Measurements from ENCODE around the gene PDE5A. TPM values are rescaled to one million over a fixed set of nuclear protein-coding genes. Genes with fewer than 3 reads are reported as not detected.
"Not testable (repeated sequence)": the region's sequence is repeated elsewhere in the genome, so short reads cannot be mapped to it uniquely, and the experiment has no call there.

PDE5A gene
- polyA plus RNA-seq, 2 donors: 1.8 to 4.3 TPM

DNA sequence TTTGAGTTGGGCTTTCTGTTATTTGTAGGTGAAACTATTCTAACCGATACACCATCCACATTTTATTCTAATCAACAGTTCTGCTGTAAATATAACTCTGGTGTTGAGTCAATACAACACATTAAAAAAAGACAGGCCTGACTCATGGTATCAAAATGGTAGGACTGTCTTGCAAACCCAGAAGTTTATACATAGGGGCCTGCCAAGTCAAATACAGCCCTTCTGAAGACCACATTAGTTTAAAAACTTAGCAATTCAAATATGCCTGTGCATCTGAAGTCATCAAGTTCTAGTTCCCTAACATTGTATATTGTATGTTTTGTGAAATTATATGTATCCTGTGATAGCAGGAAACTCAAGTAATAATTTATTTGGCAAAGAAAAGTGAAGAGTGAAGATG is 24.4 kb upstream of the PDE5A start:
- H3K4me3 ChIP-seq (ENCODE audit: low read depth in 1 of 2, low read length in 2 of 2): no peak overlapping the region
- 77 to 91% methylated on average over 1 of the region's 1 CpG for WGBS, 2 donors
- H3K36me3 ChIP-seq (ENCODE audit: control insufficient read depth in 2 of 2, insufficient read depth in 2 of 2, low read length in 1 of 2): no peaks in the 10 kb centered on the region
- no peaks in the 10 kb centered on the region for H3K27me3 ChIP-seq (ENCODE audit: control insufficient read depth in 1 of 2, insufficient read depth in 2 of 2, low read length in 2 of 2)
- no peaks in the 10 kb centered on the region for H3K4me1 ChIP-seq (ENCODE audit: control insufficient read depth in 2 of 2, insufficient read depth in 2 of 2, low read length in 1 of 2)
- H3K27ac ChIP-seq (ENCODE audit: low read depth in 2 of 2, low read length in 1 of 2): no peak overlapping the region
- no peaks in the 10 kb centered on the region for H3K9me3 ChIP-seq (ENCODE audit: control insufficient read depth in 2 of 2, insufficient read depth in 1 of 2, low read depth in 1 of 2, low read length in 1 of 2)

GRCh38 chr4:119648398-119648797 is 19.8 kb upstream of the PDE5A start:
- 65 to 71% methylated on average over 2 of the region's 2 CpGs for WGBS, 2 donors

GRCh38 chr4:119647558-119647957 is 19.0 kb upstream of the PDE5A start:
- no peaks in the 10 kb centered on the region for H3K9me3 ChIP-seq (ENCODE audit: control insufficient read depth in 2 of 2, insufficient read depth in 1 of 2, low read depth in 1 of 2, low read length in 1 of 2)
- WGBS, 2 donors: 74 to 77% methylated on average over 3 of the region's 3 CpGs
- no peaks in the 10 kb centered on the region for H3K27me3 ChIP-seq (ENCODE audit: control insufficient read depth in 1 of 2, insufficient read depth in 2 of 2, low read length in 2 of 2)
- H3K4me1 ChIP-seq (ENCODE audit: control insufficient read depth in 2 of 2, insufficient read depth in 2 of 2, low read length in 1 of 2): no peaks in the 10 kb centered on the region
- no peaks in the 10 kb centered on the region for H3K36me3 ChIP-seq (ENCODE audit: control insufficient read depth in 2 of 2, insufficient read depth in 2 of 2, low read length in 1 of 2)
- no peak overlapping the region for H3K4me3 ChIP-seq (ENCODE audit: low read depth in 1 of 2, low read length in 2 of 2)
- no peak overlapping the region for H3K27ac ChIP-seq (ENCODE audit: low read depth in 2 of 2, low read length in 1 of 2)

More at GRCh38 chr4:119648398-119648797, 19.8 kb upstream of the PDE5A start:
- H3K36me3 ChIP-seq (ENCODE audit: control insufficient read depth in 2 of 2, insufficient read depth in 2 of 2, low read length in 1 of 2): no peaks in the 10 kb centered on the region
- no peaks in the 10 kb centered on the region for H3K9me3 ChIP-seq (ENCODE audit: control insufficient read depth in 2 of 2, insufficient read depth in 1 of 2, low read depth in 1 of 2, low read length in 1 of 2)
- no peaks in the 10 kb centered on the region for H3K27me3 ChIP-seq (ENCODE audit: control insufficient read depth in 1 of 2, insufficient read depth in 2 of 2, low read length in 2 of 2)
- no peaks in the 10 kb centered on the region for H3K4me1 ChIP-seq (ENCODE audit: control insufficient read depth in 2 of 2, insufficient read depth in 2 of 2, low read length in 1 of 2)
- H3K27ac ChIP-seq (ENCODE audit: low read depth in 2 of 2, low read length in 1 of 2): no peak overlapping the region
- H3K4me3 ChIP-seq (ENCODE audit: low read depth in 1 of 2, low read length in 2 of 2): no peak overlapping the region

GRCh38 chr4:119646347-119647071 is 17.9 kb upstream of the PDE5A start:
- Histone ChIP-seq H3K4me1 (ENCODE audit: control insufficient read depth in 2 of 2, insufficient read depth in 2 of 2, low read length in 1 of 2) (no peaks in the 10 kb centered on the region), H3K27ac (ENCODE audit: low read depth in 2 of 2, low read length in 1 of 2) (no peak overlapping the region), H3K9me3 (ENCODE audit: control insufficient read depth in 2 of 2, insufficient read depth in 1 of 2, low read depth in 1 of 2, low read length in 1 of 2) (no peaks in the 10 kb centered on the region), H3K27me3 (ENCODE audit: control insufficient read depth in 1 of 2, insufficient read depth in 2 of 2, low read length in 2 of 2) (no peaks in the 10 kb centered on the region), H3K36me3 (ENCODE audit: control insufficient read depth in 2 of 2, insufficient read depth in 2 of 2, low read length in 1 of 2) (no peaks in the 10 kb centered on the region), H3K4me3 (ENCODE audit: low read depth in 1 of 2, low read length in 2 of 2) (no peak overlapping the region)
- WGBS, 2 donors: 41 to 59% methylated on average over 5 of the region's 5 CpGs

DNA sequence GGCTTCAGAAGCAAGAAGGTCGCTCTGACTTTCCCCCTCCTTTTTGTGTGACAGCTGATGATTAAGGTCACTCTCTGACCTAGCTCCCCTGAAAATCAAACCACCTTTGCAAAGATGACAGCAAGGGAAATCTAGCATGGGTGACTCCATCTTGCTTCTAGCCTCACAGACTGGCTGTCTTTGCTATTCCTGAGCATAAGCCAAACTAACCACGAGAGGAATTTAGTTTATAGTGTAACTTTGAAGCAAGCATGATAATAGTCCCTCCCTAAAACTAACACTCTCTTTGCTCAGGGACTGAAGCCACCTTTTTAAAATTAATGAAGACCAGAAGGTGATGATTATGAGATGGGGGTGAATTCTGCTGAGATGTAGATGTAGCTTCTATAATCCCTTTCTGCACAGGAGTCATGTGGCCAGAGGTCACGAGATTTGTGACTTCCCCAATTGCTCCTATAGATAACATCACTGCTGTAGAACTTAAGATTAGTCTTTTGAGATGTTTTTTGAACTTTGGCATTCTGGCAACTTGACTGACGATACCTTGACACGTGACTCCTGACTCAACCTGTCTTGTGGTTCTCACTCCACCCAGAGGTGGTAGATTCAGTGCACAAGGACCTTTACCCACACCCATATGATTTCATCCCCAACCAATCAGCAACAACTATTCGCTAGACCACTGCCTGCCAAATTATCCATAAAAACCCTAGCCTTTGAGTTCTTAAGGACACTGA is 14.9 kb upstream of the PDE5A start:
- 59 to 61% methylated on average over 6 of the region's 6 CpGs for WGBS, 2 donors

GRCh38 chr4:119641765-119642164 is 13.2 kb upstream of the PDE5A start:
- Histone ChIP-seq H3K4me3 (ENCODE audit: low read depth in 1 of 2, low read length in 2 of 2) (no peak overlapping the region), H3K36me3 (ENCODE audit: control insufficient read depth in 2 of 2, insufficient read depth in 2 of 2, low read length in 1 of 2) (no peaks in the 10 kb centered on the region), H3K9me3 (ENCODE audit: control insufficient read depth in 2 of 2, insufficient read depth in 1 of 2, low read depth in 1 of 2, low read length in 1 of 2) (no peaks in the 10 kb centered on the region), H3K4me1 (ENCODE audit: control insufficient read depth in 2 of 2, insufficient read depth in 2 of 2, low read length in 1 of 2) (no peaks in the 10 kb centered on the region), H3K27me3 (ENCODE audit: control insufficient read depth in 1 of 2, insufficient read depth in 2 of 2, low read length in 2 of 2) (no peaks in the 10 kb centered on the region), H3K27ac (ENCODE audit: low read depth in 2 of 2, low read length in 1 of 2) (no peak overlapping the region)

More for the DNA sequence above, 14.9 kb upstream of the PDE5A start:
- Histone ChIP-seq H3K27me3 (ENCODE audit: control insufficient read depth in 1 of 2, insufficient read depth in 2 of 2, low read length in 2 of 2) (no peaks in the 10 kb centered on the region), H3K4me1 (ENCODE audit: control insufficient read depth in 2 of 2, insufficient read depth in 2 of 2, low read length in 1 of 2) (no peaks in the 10 kb centered on the region), H3K9me3 (ENCODE audit: control insufficient read depth in 2 of 2, insufficient read depth in 1 of 2, low read depth in 1 of 2, low read length in 1 of 2) (no peaks in the 10 kb centered on the region), H3K27ac (ENCODE audit: low read depth in 2 of 2, low read length in 1 of 2) (no peak overlapping the region), H3K36me3 (ENCODE audit: control insufficient read depth in 2 of 2, insufficient read depth in 2 of 2, low read length in 1 of 2) (no peaks in the 10 kb centered on the region), H3K4me3 (ENCODE audit: low read depth in 1 of 2, low read length in 2 of 2) (no peak overlapping the region)

DNA sequence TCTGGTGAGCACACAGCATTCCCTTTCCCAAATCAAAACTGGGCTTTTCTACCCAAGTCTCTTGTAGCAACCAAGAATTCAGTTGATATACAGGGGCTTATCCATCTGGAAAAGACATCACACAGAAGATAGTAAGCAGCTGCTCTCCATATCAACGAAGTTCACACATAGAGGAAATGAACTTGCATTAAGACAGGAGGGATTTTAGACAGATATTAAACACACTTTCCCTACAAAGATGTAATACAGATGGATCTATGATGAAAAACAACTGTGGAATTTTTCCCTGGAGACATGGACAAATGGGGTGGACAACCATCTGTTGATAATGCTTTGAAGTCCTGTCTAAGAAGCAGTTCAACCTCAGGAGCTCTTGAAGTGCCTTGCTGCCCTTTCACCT is 9.8 kb upstream of the PDE5A start:
- Histone ChIP-seq H3K27ac (ENCODE audit: low read depth in 2 of 2, low read length in 1 of 2) (no peak overlapping the region), H3K4me3 (ENCODE audit: low read depth in 1 of 2, low read length in 2 of 2) (no peak overlapping the region), H3K27me3 (ENCODE audit: control insufficient read depth in 1 of 2, insufficient read depth in 2 of 2, low read length in 2 of 2) (no peaks in the 10 kb centered on the region), H3K4me1 (ENCODE audit: control insufficient read depth in 2 of 2, insufficient read depth in 2 of 2, low read length in 1 of 2) (no peaks in the 10 kb centered on the region), H3K36me3 (ENCODE audit: control insufficient read depth in 2 of 2, insufficient read depth in 2 of 2, low read length in 1 of 2) (no peaks in the 10 kb centered on the region), H3K9me3 (ENCODE audit: control insufficient read depth in 2 of 2, insufficient read depth in 1 of 2, low read depth in 1 of 2, low read length in 1 of 2) (no peaks in the 10 kb centered on the region)
- 25 to 27% methylated on average over 1 of the region's 1 CpG for WGBS, 2 donors

DNA sequence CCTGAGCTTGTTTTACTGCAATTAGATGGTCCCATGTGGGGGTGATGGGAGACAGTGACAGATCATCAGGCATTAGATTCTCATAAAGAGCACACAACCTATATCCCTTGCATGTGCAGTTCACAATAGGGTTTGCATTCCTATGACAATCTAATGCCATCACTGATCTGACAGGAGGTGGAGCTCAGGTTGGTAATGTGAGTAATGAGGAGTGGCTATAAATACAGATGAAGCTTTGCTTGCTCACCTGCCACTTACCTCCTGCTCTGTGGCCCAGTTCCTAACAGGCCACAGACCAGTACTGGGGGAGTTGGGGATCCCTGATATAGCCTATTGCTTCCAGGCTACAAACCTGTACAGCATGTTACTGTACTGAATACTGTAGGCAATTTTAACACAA is 8.2 kb upstream of the PDE5A start:
- not testable (repeated sequence) for H3K27ac ChIP-seq (ENCODE audit: low read depth in 2 of 2, low read length in 1 of 2); H3K4me1 ChIP-seq (ENCODE audit: control insufficient read depth in 2 of 2, insufficient read depth in 2 of 2, low read length in 1 of 2); H3K36me3 ChIP-seq (ENCODE audit: control insufficient read depth in 2 of 2, insufficient read depth in 2 of 2, low read length in 1 of 2); H3K27me3 ChIP-seq (ENCODE audit: control insufficient read depth in 1 of 2, insufficient read depth in 2 of 2, low read length in 2 of 2); H3K9me3 ChIP-seq (ENCODE audit: control insufficient read depth in 2 of 2, insufficient read depth in 1 of 2, low read depth in 1 of 2, low read length in 1 of 2); H3K4me3 ChIP-seq (ENCODE audit: low read depth in 1 of 2, low read length in 2 of 2)

GRCh38 chr4:119632216-119632615 is 3.6 kb upstream of the PDE5A start:
- H3K27me3 ChIP-seq (ENCODE audit: control insufficient read depth in 1 of 2, insufficient read depth in 2 of 2, low read length in 2 of 2): peaks cover 0 to 2% of the 10 kb centered on the region in 2 donors
- H3K4me3 ChIP-seq (ENCODE audit: low read depth in 1 of 2, low read length in 2 of 2): no peak overlapping the region
- no peaks in the 10 kb centered on the region for H3K9me3 ChIP-seq (ENCODE audit: control insufficient read depth in 2 of 2, insufficient read depth in 1 of 2, low read depth in 1 of 2, low read length in 1 of 2)
- WGBS, 2 donors: 83 to 88% methylated on average over 1 of the region's 1 CpG
- no peak overlapping the region for H3K27ac ChIP-seq (ENCODE audit: low read depth in 2 of 2, low read length in 1 of 2)
- no peaks in the 10 kb centered on the region for H3K36me3 ChIP-seq (ENCODE audit: control insufficient read depth in 2 of 2, insufficient read depth in 2 of 2, low read length in 1 of 2)
- peaks cover 0 to 8% of the 10 kb centered on the region in 2 donors for H3K4me1 ChIP-seq (ENCODE audit: control insufficient read depth in 2 of 2, insufficient read depth in 2 of 2, low read length in 1 of 2)

- Histone ChIP-seq H3K4me1 (ENCODE audit: control insufficient read depth in 2 of 2, insufficient read depth in 2 of 2, low read length in 1 of 2) (peaks cover 0 to 8% of the 10 kb centered on the region in 2 donors), H3K27ac (ENCODE audit: low read depth in 2 of 2, low read length in 1 of 2) (peak overlapping the region; percentile 74 to 80), H3K9me3 (ENCODE audit: control insufficient read depth in 2 of 2, insufficient read depth in 1 of 2, low read depth in 1 of 2, low read length in 1 of 2) (no peaks in the 10 kb centered on the region), H3K27me3 (ENCODE audit: control insufficient read depth in 1 of 2, insufficient read depth in 2 of 2, low read length in 2 of 2) (peaks cover 0 to 2% of the 10 kb centered on the region in 2 donors), H3K4me3 (ENCODE audit: low read depth in 1 of 2, low read length in 2 of 2) (peak overlapping the region; percentile 55 to 77), H3K36me3 (ENCODE audit: control insufficient read depth in 2 of 2, insufficient read depth in 2 of 2, low read length in 1 of 2) (no peaks in the 10 kb centered on the region)
- 1% methylated on average over 12 of the region's 12 CpGs for WGBS, 2 donors
These were observed 503 bp upstream of the PDE5A start for GRCh38 chr4:119629142-119629471.
